GM18870 (cell line): ENCODE results near the gene LSS.

ENCODE experiments used
- ATAC-seq: cut with Tn5 transposase; IDR thresholded peaks from one replicate; pipeline ENCODE4 v1.9.1; 2021; ENCODE audit warnings: moderate library complexity; ENCODE audit not compliant: unreplicated experiment

The LSS gene

GRCh38 chr21:46219591-46220239 is 8.9 kb downstream of the LSS start:
- no peak for ATAC-seq

GRCh38 chr21:46218906-46219590 is 9.5 kb downstream of the LSS start:
- no peak for ATAC-seq

- no peak for ATAC-seq
Observed at GRCh38 chr21:46217511-46218196, 10.9 kb downstream of the LSS start.

DNA sequence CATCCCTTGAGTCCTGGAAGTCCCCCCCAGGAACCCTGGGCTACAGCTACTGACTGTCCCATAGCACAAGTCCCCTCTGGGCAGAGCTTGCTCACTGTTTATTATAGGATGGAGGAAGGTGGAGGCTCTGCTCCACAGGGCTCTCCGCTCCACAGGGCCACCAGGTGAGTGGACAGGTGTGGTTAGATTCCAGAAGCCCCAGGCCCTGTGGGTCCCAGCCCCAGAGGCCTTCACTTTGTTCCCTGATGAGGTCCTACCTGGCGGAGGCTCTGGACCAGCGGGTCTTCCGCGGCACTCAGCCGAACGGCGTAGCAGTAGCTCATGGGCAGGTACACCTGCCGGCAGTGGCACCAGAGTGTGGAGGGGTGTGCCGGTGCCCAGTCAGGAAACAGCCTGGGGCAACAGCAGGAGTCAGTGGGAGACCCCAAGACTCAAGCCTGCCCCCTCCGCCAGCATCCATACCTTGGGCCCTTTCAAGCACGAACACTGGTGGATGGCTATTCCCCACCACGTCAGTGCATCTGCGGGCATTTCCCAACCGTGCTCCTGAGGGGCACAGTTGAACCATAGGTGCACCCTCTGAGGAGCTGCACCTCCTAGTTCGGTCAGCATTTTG is 12.3 kb downstream of the LSS start:
- ATAC-seq: no peak

- no peak for ATAC-seq
Observed at GRCh38 chr21:46215436-46216131, 13.0 kb downstream of the LSS start.

GRCh38 chr21:46214478-46215340 is 13.9 kb downstream of the LSS start:
- ATAC-seq: no peak

- no peak for ATAC-seq
Observed at GRCh38 chr21:46213620-46214286, 14.8 kb downstream of the LSS start.

- no peak for ATAC-seq
Observed at GRCh38 chr21:46212721-46213484, 15.7 kb downstream of the LSS start.

GRCh38 chr21:46211786-46212720 is 16.5 kb downstream of the LSS start:
- ATAC-seq: no peak

DNA sequence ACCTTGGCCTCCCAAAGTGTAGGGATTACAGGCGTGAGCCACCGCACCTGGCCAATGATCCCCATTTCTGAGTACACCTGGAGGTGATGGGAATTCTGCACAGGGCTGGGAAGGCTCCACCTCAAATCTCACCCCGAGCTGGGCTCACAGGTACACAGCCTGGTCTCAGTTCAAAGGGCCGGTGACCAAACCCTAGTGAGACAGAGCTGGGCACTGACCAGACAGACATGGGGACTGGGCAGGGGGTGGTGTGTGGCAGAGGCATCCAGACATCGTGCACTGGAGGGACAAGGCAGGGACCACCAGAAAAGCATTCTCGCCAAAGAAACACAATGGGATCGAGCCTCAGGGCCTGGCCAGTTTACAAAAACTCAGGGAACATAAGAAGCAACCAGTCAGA is 17.2 kb downstream of the LSS start:
- no peak for ATAC-seq

- no peak for ATAC-seq
Observed at GRCh38 chr21:46210378-46211136, 18.0 kb downstream of the LSS start.

DNA sequence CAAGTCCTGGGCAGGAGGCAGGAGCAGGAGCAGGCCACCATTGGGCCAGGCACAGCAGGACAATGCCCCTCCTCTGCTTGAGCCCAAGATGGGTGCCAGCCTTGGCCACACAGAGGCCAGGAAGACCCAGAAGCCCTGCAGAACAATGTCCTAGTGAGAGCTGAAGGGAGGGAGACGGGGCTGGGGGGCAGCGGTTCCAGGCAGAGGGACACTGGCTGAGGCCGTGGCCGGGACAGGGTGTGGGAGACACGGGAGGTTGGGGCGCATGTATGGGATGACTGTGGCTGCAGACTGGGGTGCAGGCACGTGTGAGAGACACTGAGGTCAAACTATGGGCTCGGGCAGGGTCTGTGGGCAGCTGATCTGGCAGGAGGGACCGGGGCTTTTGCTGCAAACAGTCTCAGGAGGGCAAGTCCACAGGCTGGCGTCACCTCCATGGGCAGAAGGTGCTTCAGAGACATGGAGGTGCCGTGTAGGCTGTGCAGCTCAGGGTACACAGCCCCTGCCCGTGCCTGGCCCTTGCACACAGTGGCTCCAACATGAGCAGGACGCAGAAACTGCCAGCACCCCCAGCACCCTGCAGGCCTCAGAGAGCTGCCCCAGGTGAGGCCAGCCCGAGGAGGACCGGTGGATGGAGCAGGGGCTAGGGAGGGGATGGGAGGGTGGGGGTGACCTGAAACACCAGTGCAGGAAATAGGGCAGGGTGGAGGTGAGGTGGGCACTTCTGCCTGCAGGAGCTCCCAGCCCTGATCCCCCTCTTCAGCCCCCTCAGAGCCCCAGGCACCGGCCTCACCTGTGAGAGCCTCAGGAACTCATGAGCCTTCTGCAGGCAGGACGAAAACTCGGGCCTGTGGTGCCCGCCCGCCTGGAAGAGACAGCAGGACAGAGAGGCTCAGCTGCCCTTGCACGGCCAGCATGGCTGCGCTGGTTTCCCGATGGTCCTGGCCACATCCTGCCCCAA is 19.5 kb downstream of the LSS start:
- no peak for ATAC-seq

GRCh38 chr21:46207920-46208591 is 20.5 kb downstream of the LSS start:
- ATAC-seq: no peak

DNA sequence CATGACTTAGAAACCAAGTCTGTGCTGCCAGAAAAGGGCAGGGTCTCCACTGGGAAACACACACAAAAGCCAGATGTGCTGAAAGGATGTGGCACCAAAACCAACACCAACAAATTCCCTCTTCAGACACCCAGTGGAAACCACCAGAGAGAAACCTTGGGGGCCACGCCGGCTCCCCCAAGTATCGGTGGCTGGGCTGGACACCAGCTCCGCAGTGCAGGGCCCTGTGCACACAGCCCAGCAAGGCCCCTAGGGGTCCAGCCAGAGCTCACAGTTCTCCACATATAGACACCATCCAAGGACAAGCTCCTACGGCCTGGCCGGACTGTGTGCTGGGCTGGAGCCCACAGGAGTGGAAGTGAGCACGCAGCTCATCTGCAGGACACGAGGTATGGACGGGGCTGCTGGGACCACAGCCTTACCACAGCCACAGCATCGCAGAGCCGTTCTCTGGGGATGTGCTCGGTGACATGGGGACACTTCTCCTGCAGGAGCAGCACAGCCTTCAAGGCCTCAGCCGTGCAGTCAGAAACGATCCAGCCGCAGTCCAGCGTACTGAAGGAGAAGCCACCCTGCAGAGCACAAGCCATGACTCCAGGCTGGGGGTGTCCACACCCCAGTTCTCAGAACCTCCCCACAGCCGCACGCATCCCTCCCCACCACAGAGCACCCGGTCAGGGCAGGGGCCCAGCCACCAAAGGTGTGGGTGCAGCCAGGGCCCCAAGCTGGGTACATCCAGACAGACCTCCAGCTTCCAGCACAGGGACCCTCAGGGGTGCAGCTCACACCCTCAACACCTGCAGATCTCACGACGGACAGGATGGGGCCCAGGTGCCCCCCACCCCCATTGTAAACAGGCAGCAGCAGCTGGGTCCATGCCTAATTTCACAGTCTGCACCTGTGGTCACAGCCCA is 21.3 kb downstream of the LSS start:
- ATAC-seq: no peak
